ENCODE measurements around the gene FGA.

FGA gene

GRCh38 chr4:154578919-154579318 lies 11.6 kb downstream of the FGA start:
- DNase-seq, result no peak

GRCh38 chr4:154577324-154577723 lies 13.2 kb downstream of the FGA start:
- DNase-seq, result no peak

GRCh38 chr4:154574311-154574710 lies 16.2 kb downstream of the FGA start:
- no peak for DNase-seq

DNA sequence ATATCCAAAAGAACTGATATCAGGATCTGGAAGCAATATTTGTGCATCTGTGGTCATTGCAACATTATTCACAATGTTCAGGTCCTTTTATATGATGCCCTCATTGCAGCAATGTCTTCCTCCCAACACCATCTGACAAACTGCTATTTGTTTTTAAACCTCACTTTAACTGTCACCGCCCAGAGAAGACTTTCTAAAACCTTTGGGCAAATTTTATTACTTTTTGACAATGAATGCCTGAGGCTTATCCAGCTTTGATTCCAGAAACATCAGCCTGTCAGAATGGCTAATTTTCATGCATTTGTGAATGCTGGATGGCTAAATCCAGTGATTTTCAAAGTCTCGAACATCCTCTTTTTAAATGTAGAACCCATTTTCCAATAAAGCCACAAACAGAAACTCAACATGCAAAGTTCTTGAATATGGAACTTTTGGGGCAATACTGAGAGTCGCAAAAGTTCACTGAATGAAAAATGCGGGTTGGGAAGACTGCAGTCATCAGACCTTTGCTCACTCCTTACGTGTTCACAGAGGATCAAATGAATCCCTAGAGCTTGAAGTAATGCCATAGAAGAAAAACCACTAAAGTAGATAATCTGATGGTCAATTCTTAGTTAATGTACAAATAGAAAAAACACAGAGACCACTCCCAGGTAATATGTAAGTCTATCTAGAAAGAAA lies 17.2 kb downstream of the FGA start:
- DNase-seq, result no peak

GRCh38 chr4:154569584-154569983 lies 21.0 kb downstream of the FGA start:
- DNase-seq, result no peak

DNA sequence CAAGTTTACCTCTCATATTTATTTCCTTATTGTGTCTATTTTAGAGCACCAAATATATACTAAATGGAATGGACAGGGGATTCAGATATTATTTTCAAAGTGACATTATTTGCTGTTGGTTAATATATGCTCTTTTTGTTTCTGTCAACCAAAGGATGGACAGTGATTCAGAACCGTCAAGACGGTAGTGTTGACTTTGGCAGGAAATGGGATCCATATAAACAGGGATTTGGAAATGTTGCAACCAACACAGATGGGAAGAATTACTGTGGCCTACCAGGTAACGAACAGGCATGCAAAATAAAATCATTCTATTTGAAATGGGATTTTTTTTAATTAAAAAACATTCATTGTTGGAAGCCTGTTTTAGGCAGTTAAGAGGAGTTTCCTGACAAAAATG lies 21.5 kb downstream of the FGA start:
- DNase-seq, result no peak

DNA sequence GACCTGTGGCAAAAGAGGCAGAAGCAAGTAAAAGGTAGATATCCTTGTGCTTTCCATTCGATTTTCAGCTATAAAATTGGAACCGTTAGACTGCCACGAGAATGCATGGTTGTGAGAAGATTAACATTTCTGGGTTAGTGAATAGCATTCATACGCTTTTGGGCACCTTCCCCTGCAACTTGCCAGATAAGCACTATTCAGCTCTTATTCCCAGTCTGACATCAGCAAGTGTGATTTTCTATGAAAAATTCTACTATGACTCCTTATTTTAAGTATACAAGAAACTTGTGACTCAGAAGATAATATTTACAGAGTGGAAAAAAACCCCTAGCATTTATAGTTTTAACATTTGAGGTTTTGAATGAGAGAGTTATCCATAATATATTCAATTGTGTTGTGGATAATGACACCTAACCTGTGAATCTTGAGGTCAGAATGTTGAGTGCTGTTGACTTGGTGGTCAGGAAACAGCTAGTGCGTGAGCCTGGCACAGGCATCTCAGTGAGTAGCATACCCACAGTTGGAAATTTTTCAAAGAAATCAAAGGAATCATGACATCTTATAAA lies 23.8 kb downstream of the FGA start:
- no peak for DNase-seq

- no peak for DNase-seq
Observed at GRCh38 chr4:154565704-154566103, 24.8 kb downstream of the FGA start.

DNA sequence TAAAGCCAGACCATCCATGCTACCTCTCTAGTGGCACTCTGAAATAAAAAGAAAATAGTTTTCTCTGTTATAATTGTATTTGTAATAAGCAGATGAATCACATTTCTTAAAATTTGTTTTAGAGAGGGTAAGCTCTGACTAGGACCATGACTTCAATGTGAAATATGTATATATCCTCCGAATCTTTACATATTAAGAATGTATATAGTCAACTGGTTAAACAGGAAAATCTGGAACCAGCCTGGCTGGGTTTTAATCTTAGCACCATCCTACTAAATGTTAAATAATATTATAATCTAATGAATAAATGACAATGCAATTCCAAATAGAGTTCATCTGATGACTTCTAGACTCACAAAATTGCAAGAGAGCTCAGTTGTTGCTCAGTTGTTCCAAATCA lies 26.2 kb downstream of the FGA start:
- no peak for DNase-seq

- no peak for DNase-seq
Observed at GRCh38 chr4:154562697-154563254, 27.8 kb downstream of the FGA start, which contains the start of gene FGB. FGB (plus strand) TSS chr4:154563011; CDS start chr4:154563019, 8 bp downstream.

GRCh38 chr4:154560824-154561231 lies 29.7 kb downstream of the FGA start:
- DNase-seq, result no peak

GRCh38 chr4:154560419-154560801 lies 30.1 kb downstream of the FGA start:
- no peak for DNase-seq

GRCh38 chr4:154559494-154560418 lies 30.8 kb downstream of the FGA start:
- no peak for DNase-seq

DNA sequence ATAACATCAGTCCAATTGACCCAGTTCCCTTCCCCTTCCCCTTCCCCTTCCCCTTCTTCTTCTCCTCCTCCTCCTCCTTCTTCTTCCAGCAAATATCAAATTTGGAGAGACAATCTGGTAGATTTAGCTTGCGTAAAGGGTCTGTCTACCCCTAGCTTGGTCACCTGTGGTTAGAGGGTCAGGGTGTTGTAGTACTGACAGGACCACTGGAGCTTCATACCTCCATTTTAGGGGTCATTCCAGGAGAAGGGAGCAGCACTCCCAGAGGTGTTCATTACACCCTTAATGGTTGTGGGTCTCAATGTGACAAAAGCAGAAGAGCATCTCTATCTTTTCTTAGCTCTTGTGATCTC lies 31.4 kb downstream of the FGA start:
- no peak for DNase-seq

DNA sequence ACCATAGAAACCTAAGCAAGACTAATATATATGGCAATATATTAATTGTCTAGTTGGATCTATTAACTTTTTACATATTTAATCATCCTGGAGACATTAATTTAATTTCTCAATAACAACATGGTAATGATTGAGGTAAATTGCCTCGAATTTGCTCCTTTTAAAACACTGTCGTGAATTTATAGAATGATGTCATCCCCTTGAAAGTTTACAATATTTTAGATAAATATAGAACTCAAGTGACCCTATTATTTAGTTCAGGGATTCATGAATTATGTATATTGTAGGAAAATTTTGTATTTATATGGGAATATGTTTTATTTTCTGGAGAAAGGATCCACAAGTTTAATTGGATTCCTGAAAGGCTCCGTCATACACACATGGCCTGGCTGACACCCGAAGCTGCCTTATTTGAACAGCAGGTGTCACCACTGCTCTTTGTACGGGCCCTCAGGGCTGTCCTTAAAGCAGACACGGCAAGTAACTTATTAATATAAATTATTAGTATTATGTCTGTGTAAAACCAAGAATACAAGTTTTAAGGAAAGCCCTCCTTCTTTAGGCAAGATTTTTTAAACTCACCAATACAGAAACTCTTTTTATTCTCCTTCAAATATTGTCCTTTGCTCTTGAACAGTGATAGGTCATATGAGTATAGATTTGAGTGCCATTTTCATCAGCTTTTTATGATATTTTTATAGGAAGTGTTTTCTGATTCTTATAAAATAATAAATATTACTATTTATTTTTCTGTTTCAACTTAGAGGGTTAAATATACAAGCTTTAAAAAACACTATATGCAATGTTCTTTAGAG lies 38.5 kb downstream of the FGA start:
- peak; percentile 0 for DNase-seq

DNA sequence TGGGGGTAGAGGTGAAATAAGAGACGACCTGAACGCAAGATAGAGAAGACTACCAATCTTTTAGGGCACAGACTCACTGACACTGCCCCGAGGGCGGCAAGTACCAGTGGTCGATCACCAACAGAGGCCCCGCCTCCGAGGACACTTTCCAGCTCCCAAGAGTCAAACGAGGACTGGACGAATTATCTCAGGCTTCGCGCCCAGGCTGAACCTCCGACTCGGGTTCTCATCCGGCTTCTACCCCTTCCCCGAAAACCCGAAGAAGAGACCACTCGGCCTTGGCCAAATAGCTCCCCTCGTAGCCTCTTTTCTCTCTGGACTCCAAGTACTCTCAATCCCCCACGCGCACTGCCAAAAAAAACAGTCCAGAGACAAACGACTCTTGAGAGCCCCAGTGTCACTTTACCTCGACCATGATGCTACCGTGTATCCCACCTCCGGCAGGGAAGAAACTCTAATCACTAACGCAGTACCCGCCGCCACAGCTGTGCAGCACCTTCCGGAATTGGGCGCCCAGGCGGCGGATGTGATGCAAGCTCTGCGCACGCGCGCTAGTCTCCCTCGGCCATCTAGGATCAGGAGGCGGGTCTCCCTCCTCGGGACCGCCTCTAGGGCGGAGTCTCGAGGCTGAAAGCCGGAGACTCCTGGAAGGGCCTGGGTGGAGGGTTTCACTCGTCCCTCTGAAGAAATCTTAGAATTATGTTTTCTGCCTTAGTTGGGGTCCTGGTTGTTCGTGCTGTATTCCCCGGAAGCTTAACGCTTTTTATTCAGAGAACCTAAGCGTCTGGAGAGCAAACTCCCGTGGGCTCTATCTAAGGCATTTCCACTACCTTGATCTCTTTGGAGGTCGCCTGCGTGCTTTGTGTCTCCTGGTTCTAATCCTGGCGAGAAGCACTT lies 40.4 kb downstream of the FGA start, which contains the start of gene PLRG1:
Gene PLRG1, minus strand, starts transcription at position 507 of the 897 bp plus-strand sequence. Its CDS starts 92 bp downstream, at position 415.
- peak; percentile 71 for DNase-seq

- DNase-seq, result no peak
Observed at GRCh38 chr4:154545689-154546088, 44.9 kb downstream of the FGA start.

- DNase-seq, result no peak
Observed at GRCh38 chr4:154542271-154542879, 48.2 kb downstream of the FGA start.

All from DMS79 (cell line).